ENCODE results near the gene EDN1. TPM values are rescaled to one million over a fixed set of nuclear protein-coding genes. Genes with fewer than 3 reads are reported as not detected.

EDN1 gene
- total and polyA plus RNA-seq, 2 of the 13 experiments (the other 11 are each of a cell fraction or from before 2014, with no cell fraction given): 0.15 to 1.2 TPM

- Histone ChIP-seq H2AFZ (ENCODE audit: low read length) (no peak overlapping the region), H3K27me3 (ENCODE audit: control insufficient read depth in 1 of 2, insufficient read depth in 2 of 2, low read length in 2 of 2) (no peaks in the 10 kb centered on the region), H3K36me3 (replicated peaks in 1 of 2; ENCODE audit: control insufficient read depth in 1 of 2, insufficient read depth in 2 of 2, low read length in 2 of 2) (no peaks in the 10 kb centered on the region), H3K79me2 (ENCODE audit: insufficient read depth, low read length) (no peaks in the 10 kb centered on the region), H3K9ac (ENCODE audit: insufficient read depth, low read depth, low read length) (no peak overlapping the region; the same call in 1 of the 2 replicates), H3K4me1 (ENCODE audit: insufficient read depth, low read length) (peaks cover 81% of the 10 kb centered on the region), H3K4me2 (ENCODE audit: low read depth, low read length) (peak overlapping the region; percentile 56), H4K20me1 (ENCODE audit: insufficient read depth, low read length) (no peaks in the 10 kb centered on the region), H3K9me3 (ENCODE audit: low read length) (no peaks in the 10 kb centered on the region), H3K4me3 (replicated peaks in 1 of 3; ENCODE audit: insufficient read depth in 1 of 3, low read depth in 2 of 3, low read length in 3 of 3) (peak overlapping the region in 1 of 3 experiments; percentile 23; a peak in 1 of 6 replicates), H3K27ac (ENCODE audit: extremely low read length, insufficient read depth, low read length) (peak overlapping the region; percentile 41)
- peak; percentile 79 for ATAC-seq
- intact Hi-C loops (cut with micrococcal nuclease; ENCODE audit: unreplicated experiment) (loop anchor here (2.0 kb wide), 1 partner anchor 19 kb away; no protein-coding TSS in a partner anchor), in situ Hi-C loops (cut with HindIII; ENCODE audit: extremely low pct_ligation_motif_present, low pct_unique_long_range_greater_than_20kb) (no loop called here)
- 2% methylated on average over 6 of the region's 8 CpGs for WGBS (ENCODE audit: low lambda C conversion rate)
- POLR2A ChIA-PET: interaction anchor here (1.0 to 2.3 kb wide), 7 partner anchors 11 to 49 kb away, joined by 3 to 17 read pairs (median 5); no protein-coding TSS in a partner anchor
- no peak for FAIRE-seq
- DNase-seq (ENCODE audit: low spot score): peak; percentile 90
- BruUV-seq (replicated peaks): no TSS peak
- CTCF ChIA-PET (ENCODE audit: low intra/inter-chr PET ratio, low total read pairs): no interaction called here
- no peak for TF ChIP-seq FOXK1 (CRISPR knock-in tag; IDR thresholded peaks at IDR 0.05; ENCODE audit: borderline replicate concordance, low read depth)
- TF ChIP-seq ZBTB34 (CRISPR knock-in tag; IDR thresholded peaks at IDR 0.05): no peak
- peak; percentile 35; the same call in 1 of the 2 replicates for TF ChIP-seq FOSL2 (CRISPR knock-in tag; IDR thresholded peaks at IDR 0.05)
- no peak for TF ChIP-seq ZFP41 (CRISPR knock-in tag; IDR thresholded peaks at IDR 0.05; ENCODE audit: borderline replicate concordance)
- TF ChIP-seq ZBTB26 (CRISPR knock-in tag; IDR thresholded peaks at IDR 0.05; ENCODE audit: borderline replicate concordance): no peak; the same call in 1 of the 2 replicates
- no peak for TF ChIP-seq RFX5 (IDR thresholded peaks at IDR 0.05; ENCODE audit: low read depth, low read length)
- peak; percentile 66 for TF ChIP-seq PHF21A (CRISPR knock-in tag; IDR thresholded peaks at IDR 0.05)
- TF ChIP-seq HDAC1 (CRISPR knock-in tag; IDR thresholded peaks at IDR 0.05): no peak
- TF ChIP-seq ZUFSP (CRISPR knock-in tag; IDR thresholded peaks at IDR 0.05; ENCODE audit: borderline replicate concordance): 0 out of 2 replicates have a peak, but pooled peaks have one; percentile 20
- peak; percentile 32 for TF ChIP-seq ZFP91 (CRISPR knock-in tag; IDR thresholded peaks at IDR 0.05; ENCODE audit: borderline replicate concordance)
- TF ChIP-seq HOXA7 (CRISPR knock-in tag; IDR thresholded peaks at IDR 0.05): no peak
- no peak for TF ChIP-seq ZNF235 (CRISPR knock-in tag; IDR thresholded peaks at IDR 0.05; ENCODE audit: borderline replicate concordance)
- TF ChIP-seq ZNF713 (CRISPR knock-in tag; IDR thresholded peaks at IDR 0.05): no peak
- TF ChIP-seq MXD1 (CRISPR knock-in tag; IDR thresholded peaks at IDR 0.05): no peak
- TF ChIP-seq HNRNPL (IDR thresholded peaks at IDR 0.05; ENCODE audit: low read depth, low read length): no peak
- TF ChIP-seq RXRB (CRISPR knock-in tag; IDR thresholded peaks at IDR 0.05; ENCODE audit: borderline replicate concordance): peak; percentile 16; the same call in 1 of the 2 replicates
- no peak for TF ChIP-seq SIN3A (IDR thresholded peaks at IDR 0.05; ENCODE audit: borderline replicate concordance, low read depth, low read length)
Observed at GRCh38 chr6:12343440-12344162, 53.4 kb downstream of the EDN1 start.
